HG03095 (cell line): ENCODE results near the gene TBC1D4.
"Not testable (repeated sequence)": the region's sequence is repeated elsewhere in the genome, so short reads cannot be mapped to it uniquely, and the experiment has no call there.

Source experiments
- ATAC-seq: cut with Tn5 transposase; IDR thresholded peaks from one replicate; pipeline ENCODE4 v1.9.1; 2021; ENCODE audit warnings: moderate library complexity; ENCODE audit not compliant: unreplicated experiment

The TBC1D4 gene

GRCh38 chr13:75299913-75300862 is 181.8 kb downstream of the TBC1D4 start:
- ATAC-seq = peak; percentile 68

- ATAC-seq = no peak
These were observed 182.7 kb downstream of the TBC1D4 start for GRCh38 chr13:75299246-75299645.

GRCh38 chr13:75296641-75297040 is 185.3 kb downstream of the TBC1D4 start:
- ATAC-seq = no peak

GRCh38 chr13:75295201-75295600 is 186.8 kb downstream of the TBC1D4 start:
- no peak for ATAC-seq

GRCh38 chr13:75294110-75294509 is 187.9 kb downstream of the TBC1D4 start:
- ATAC-seq = no peak

GRCh38 chr13:75285310-75285709 is 196.7 kb downstream of the TBC1D4 start:
- no peak for ATAC-seq

GRCh38 chr13:75279834-75280369 is 202.1 kb downstream of the TBC1D4 start:
- no peak for ATAC-seq

GRCh38 chr13:75273695-75274094 is 208.3 kb downstream of the TBC1D4 start:
- not testable (repeated sequence) for ATAC-seq

GRCh38 chr13:75271846-75272245 is 210.1 kb downstream of the TBC1D4 start:
- no peak for ATAC-seq

GRCh38 chr13:75268481-75268880 is 213.5 kb downstream of the TBC1D4 start:
- ATAC-seq = not testable (repeated sequence)

- no peak for ATAC-seq
These were observed 217.4 kb downstream of the TBC1D4 start for GRCh38 chr13:75264611-75265010.

GRCh38 chr13:75263741-75264407 is 218.1 kb downstream of the TBC1D4 start:
- no peak for ATAC-seq

GRCh38 chr13:75258159-75258782 is 223.7 kb downstream of the TBC1D4 start:
- peak; percentile 56 for ATAC-seq

GRCh38 chr13:75256922-75257321 is 225.0 kb downstream of the TBC1D4 start:
- ATAC-seq = no peak

GRCh38 chr13:75255653-75256052 is 226.3 kb downstream of the TBC1D4 start:
- ATAC-seq = no peak

- no peak for ATAC-seq
These were observed 226.8 kb downstream of the TBC1D4 start for GRCh38 chr13:75255147-75255546.

- ATAC-seq = no peak
These were observed 230.8 kb downstream of the TBC1D4 start for GRCh38 chr13:75251188-75251587.

GRCh38 chr13:75250526-75251178 is 231.3 kb downstream of the TBC1D4 start:
- ATAC-seq = no peak

GRCh38 chr13:75245578-75245977 is 236.4 kb downstream of the TBC1D4 start:
- not testable (repeated sequence) for ATAC-seq

- ATAC-seq = not testable (repeated sequence)
These were observed 241.7 kb downstream of the TBC1D4 start for GRCh38 chr13:75240240-75240639.

GRCh38 chr13:75236774-75237173 is 245.2 kb downstream of the TBC1D4 start:
- ATAC-seq = no peak
